ENCODE results near the gene ERN1. TPM values are rescaled to one million over a fixed set of nuclear protein-coding genes. Genes with fewer than 3 reads are reported as not detected.
A peak's percentile ranks its signal among the peaks of the same experiment; 100 is the strongest.

The ERN1 gene
- total RNA-seq, 1 donor from 2014 or later = 17.8 TPM

DNA sequence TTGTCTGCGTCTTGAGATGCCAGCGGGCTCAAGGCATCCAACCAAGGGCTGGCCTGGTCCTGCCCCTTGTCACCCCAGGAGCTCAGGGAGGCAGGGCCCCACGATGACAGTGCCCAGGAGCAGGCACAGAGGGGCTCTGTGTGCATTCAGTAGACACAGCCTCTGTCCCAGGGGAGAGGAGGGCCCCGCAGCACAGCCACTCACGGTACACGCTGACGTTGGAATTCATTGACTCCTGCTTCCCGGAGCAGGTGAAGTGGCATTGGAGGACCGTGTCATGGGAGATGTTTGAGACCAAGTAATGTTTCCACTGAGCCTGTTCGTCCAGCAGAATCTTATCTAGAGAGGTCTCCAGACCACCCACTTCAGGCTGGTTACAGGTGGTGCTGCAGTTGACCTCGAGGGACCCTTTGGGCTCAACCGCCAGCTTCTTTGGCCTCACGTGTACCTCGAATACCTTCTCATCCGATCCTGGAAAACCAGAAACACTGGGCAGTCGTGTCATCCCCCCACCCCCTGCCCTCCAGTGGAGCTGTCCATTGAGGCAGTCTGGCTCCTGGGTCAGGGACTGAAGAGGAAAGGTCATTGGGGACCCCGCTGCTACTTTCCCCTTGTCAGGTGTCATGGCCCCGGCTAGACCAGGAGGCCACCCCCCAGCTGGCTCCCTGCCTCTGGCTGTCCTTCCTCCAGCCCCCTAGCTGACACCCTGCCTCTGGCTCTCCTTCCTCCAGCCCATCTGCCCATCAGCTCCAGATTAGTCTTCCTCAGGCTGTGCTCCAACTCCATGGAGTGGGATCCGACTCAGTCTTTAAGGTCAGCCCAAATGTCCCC is 124.8 kb downstream of the ERN1 start:
- no peak for DNase-seq (ENCODE audit: low spot score)

DNA sequence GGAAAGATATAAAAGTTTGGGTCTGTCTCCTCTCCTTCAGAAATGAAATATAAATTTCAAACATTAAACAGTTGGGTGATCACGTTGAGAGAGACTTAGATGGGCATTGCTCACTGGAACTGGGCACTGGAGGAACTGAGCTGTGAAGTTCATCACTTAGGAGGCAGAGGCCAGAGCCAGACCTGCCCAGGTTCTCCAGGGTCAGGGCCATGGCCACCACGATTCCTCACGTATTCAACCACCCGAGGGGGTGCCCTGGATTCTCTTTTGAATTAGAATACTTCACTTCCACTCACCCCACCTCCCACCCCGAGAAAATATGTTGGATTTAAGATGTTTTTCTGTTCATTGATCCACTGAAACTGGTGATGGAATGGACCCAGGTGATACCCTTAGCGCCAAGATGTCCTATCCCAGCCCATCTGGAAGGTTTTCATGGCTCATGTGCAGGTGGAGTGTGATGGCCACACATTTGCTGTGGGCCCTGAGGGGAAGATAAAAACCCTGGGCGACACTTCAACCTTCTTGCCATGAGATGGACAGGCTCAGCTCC is 125.7 kb downstream of the ERN1 start:
- DNase-seq (ENCODE audit: low spot score) = no peak

DNA sequence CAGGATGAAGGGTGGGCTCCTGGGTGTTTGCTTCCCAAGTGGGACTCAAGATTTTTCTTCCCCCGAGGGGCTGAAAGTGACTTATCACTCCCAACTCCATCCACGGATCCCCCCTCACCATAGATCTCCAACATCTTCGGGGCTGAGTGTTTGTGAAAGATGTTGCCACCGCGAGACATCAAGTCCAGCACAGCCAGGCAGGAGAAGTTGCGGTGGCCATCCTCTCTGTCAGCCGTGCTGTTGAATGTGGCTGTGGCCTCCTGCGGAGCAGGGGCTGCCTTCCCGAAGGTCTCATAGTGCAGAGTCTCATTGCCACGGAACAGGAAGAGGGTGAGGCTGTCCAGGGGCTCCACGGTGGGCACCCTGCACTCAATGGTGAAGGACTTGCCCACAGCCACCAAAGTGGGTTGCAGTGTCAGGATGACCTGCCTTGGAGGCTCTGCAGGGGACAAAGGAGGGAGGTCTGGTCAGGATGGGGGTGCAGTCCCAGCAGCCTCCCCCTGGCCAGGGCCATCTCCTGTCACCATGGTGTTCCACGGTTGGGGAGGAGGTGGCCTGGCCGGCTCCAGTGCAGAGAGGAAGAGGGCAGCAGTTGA is 126.3 kb downstream of the ERN1 start:
- DNase-seq (ENCODE audit: low spot score) = no peak

DNA sequence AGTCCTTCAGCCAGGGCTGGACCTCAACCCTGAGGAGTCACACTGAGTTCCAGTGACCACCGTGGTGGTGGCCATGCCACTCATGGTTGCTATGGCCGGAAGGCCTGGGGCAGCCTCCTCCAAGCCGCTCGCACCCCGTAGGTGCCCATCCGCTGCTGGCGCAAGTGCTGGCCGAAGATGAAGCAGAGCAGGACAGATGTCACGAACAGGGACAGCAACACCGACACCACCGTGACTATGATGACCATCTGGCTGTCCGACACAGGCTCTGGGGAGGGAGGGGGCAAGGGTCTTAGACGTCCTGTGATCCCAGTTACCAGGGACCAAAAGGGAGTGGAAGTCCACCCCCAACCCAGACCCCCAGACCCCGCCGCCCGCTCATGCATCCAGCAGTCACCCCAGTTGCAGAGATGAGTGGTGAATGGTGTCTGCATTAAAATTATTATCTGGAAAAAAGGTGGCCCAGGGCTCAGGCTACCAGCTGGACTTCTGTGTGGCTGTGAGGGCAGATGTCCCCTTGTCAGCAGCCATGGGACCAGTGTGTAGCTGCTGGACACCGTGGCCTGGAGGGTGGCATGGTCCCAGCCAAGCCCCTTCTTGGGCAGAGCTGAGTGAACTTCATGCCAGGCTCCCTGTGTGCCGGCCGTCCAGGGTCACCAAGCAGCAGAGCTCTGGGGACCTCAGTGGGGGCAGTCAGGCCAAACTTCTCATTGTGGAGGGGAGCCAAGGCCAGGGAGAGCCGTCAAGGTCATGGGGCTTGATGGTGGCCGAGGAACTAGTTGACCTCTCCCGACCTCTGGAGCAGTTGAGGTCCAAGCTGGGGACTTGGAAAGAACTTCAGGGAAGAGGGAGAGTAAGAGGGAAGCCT is 127.1 kb downstream of the ERN1 start:
- DNase-seq (ENCODE audit: low spot score) = no peak

DNA sequence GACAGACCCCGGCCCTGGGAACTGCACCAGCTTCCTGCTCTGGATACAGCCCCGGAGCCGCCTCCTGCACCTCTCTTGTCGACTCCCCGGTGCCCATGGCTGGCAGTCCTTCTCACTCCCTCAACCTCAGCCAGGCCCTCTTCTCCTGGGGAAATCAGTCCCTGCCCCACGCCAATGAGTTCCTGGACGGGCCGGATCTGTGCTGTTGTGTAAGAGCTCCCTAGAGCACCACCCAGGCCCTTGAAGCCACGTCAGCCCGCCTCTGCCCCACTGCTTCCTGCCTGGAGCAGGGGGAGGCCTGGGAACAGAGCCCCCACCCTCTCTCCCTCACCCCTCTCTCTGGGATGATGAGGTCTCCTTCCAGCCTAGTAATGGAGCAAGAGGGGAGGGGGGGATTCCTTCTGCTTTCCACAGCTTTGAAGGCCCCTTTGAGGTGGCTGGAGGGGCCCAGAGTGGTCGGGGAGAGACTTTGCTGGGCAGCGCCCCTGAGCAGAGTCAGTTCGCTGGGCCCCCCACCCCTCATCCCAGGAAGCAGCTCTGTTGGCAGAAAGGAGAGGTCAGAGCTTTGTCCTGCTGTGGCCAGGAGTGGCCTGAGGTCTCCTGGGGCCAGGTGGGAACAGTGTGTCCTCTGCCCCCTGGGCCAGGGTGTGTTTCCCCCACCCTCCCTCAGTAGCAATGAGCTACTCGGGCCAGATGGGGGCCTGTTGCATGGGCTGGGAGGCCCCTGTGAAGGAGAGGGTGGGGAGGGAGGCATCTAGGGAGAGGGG is 128.0 kb downstream of the ERN1 start:
- peak; percentile 51 for DNase-seq (ENCODE audit: low spot score)

DNA sequence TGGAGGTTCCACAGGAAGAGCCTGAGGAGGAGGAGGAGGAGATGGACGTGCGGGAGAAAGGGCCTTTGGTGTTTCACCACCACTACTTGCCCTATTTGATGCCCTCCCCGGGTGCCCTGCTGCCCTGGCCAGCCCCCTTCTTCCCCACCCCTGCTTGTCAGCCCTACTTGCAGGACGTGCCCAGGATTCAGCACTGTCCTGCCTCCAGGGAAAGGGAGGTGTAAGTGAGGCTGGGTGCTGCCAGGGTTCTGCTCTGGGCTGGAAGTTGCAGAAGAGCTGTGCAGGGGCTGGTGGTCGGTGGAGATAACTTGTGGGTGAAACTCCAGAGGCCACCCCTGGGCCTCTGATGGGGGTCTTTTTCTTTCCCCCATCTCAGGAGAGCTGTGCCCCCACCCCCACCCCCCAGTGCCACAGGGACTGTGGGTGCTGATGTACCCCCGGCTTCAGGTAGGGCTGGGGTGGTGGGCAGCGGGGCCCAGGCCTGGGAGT is 128.8 kb downstream of the ERN1 start:
- no peak for DNase-seq (ENCODE audit: low spot score)

DNA sequence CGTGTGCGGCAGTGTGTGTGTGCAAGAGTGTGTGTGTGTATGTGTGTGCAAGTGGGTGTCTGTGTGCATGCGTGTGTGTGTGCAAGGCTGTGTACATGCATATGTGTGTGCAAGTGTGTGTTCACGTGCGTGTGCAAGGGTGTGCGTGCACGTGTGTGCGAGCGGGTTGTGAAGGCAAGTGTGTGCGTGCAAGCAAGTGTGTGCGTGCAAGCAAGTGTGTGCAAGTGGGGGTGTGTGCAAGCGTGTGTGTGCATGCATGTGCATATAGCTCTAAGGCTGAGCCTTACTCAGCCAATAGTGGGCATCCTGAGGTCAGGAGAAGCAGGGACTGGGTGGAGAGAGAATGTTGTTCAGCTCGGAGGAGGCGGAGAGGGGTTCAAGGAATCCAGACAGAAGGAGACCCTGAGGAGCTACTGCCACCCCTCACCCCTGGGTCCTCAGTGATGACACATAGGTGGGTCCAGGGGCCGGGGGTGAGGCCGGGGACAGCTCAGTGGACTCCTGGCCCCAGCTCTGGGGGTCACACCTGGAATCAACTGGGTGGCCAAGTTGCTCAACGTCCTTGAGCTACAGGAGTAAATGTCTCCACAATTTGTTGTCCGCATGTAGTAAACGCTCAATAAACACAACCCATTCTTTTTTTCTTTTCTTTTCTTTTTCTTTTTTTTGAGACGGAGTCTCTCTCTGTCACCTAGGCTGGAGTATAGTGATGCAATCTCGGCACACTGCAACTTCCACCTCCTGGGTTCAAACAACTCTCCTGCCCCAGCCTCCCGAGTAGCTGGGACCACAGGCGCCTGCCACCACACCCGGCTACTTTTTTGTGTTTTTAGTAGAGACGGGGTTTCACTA is 130.0 kb downstream of the ERN1 start:
- no peak for DNase-seq (ENCODE audit: low spot score)

DNA sequence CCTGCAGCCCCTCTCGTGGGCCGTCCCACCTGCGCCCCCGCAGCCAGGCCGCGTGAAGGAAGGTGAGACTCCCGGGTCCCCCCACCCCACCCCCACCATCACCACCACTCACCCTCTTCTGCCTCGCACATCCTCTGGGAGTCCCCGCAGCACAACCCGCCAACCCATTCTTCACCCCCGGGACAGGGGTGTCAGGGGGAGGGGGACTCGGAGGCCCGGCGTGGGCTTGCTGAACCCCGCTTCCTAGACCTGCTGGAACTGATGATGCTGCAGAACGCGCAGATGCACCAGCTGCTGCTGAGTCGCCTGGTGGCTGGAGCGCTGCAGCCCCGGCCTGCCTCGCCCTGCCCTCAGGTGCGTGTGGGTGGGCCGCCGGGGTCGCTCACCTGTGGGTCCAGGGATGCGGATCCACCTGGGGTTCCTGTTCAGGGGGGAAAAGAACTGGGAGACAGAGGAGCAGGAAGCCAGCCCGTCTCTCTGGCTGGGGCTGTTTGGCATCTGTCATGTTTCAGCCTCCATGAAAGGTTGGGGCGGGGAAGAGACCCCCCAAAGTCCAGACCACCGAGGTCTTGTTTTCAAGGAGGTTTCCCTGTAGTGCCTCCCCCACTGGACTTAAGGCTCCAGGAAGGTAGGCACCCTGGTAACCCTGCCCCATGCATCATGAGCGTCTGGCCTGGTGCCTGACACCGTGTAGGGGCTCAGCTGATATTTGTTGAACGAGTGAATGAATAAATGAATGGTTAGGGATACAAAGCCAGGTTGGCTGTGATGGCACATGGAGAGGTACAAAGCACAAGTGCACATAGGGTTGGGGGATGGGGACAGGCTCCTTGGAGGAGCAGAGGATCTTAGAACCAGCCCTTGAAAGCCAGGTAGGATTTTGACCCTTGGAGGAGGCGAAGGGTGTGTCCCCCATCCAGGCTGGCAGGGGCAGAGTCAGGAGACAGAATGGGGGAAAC is 130.9 kb downstream of the ERN1 start:
- no peak for DNase-seq (ENCODE audit: low spot score)

DNA sequence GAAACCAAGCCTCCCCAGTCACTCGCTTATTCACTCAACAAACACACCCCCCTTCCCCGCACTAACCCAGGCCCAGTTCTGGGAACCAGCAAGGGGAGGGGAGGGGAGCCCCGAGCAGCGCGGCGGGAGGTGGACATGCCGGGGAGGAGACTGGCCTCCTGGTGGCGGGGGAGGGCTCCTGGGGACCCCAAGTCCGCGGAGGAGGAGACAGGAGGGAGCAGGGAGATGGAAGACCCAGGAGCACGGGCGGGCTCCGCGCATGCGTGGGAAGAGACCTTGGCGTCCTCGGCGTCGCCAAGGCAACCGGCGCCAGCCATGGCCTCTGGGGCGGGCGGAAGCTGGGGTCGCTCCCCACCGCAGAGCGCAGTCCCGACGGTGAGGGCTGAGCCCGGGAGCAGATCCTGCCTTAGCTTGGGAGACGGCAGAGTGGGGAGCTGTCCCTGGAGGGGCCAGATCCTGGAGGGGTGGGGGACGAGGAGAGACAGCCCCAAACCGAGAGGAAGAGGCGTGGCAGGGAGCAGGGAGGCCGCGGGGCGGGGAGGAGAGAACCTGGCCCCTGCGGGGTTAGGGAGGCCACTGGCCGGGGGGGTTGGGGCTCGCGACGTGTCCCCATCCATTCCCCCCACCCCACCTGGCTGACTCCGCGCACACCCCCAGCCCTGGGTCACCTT is 131.8 kb downstream of the ERN1 start, which contains the start of gene PRR29:
Gene PRR29 (plus strand): TSS at position 302 of the 671 bp plus-strand sequence. CDS start 14 bp downstream, at position 316.
- DNase-seq (ENCODE audit: low spot score) = peak; percentile 87

DNA sequence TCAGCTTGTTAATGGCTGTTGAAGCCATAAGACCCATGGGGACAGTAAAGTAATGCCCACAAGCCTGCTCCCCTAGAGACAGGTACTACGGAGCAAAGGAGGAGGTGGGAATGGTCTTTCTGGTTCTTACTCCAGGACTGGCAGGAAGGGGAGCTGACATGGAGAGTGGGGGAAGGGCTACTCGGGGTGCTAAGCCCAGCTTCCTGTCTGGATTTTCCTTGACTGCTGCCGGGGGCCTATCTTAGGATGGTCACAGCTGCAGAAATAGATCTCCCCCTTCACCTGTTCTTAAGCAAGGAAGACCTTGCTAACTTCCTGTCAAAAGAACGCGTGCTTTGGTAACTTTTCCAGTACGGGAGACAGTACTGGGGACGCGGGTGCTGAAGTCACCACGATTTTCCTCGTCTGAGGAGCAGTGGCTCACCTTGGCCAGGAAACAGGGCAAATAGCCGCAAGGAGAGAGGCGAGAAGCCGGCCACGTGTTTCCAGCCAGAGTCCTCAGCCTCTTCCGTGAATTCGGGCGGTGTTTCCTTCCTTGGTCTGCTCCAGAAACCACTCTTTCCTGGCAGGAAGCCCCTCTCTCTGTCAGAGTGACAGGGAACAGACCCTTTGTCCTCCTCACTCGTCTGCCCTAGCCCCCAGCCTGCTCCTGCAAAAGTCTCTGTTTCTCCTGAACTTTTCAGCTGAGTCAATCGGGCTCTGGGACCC is 132.4 kb downstream of the ERN1 start:
- peak; percentile 29 for DNase-seq (ENCODE audit: low spot score)

DNA sequence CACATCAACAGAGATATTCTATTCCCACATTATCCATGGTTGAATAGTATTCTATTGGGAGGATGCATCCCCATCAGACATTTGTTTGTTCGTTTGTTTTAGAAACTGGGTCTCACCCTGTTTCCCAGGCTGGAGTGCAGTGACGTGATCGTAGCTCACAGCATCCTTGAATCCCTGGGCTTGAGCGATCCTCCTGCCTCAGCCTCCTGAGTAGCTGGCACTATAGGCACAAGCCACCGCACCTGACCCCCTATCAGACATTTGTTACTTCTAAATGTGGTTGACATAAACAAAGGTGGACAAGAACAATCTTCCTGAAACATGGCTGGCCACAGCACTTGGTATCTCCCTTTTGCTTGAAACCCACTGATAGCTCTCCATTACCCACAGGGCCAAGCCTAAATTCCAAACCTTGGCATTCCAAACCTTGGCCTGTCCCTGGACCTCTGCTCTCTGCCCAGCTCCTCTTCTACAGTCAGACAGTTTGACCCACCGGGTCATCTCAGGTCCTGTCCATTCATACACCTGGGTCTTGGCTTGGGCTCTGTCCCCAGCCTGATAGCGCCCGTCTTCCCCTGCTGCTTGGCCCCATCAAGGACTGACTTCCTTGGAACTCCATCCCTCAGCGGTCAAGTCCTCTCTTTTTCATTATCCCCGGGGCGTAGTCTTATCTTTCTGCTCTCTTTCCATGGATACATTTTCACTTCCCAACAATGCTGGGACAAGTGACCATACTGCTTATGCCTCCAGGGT is 133.3 kb downstream of the ERN1 start:
- DNase-seq (ENCODE audit: low spot score) = no peak

DNA sequence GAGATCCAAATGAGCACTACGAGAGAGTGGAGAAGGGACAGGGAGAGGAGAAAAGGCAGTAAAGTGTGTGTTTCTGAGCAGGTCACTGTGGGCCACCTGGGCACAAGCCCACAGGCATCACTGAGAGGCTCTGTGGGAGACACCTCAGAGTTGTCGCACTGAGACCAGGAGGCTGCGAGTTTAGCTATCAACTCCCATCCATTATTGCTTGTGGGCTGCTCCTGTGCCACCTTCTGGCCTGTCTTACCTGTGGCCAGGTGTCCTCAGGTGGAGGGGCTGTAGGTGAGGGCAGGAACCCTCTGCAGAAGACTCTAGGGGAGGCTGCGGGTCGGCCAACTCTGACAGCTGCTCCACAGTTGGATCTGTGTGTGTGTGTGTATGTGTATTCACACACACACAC is 134.3 kb downstream of the ERN1 start:
- no peak for DNase-seq (ENCODE audit: low spot score)

DNA sequence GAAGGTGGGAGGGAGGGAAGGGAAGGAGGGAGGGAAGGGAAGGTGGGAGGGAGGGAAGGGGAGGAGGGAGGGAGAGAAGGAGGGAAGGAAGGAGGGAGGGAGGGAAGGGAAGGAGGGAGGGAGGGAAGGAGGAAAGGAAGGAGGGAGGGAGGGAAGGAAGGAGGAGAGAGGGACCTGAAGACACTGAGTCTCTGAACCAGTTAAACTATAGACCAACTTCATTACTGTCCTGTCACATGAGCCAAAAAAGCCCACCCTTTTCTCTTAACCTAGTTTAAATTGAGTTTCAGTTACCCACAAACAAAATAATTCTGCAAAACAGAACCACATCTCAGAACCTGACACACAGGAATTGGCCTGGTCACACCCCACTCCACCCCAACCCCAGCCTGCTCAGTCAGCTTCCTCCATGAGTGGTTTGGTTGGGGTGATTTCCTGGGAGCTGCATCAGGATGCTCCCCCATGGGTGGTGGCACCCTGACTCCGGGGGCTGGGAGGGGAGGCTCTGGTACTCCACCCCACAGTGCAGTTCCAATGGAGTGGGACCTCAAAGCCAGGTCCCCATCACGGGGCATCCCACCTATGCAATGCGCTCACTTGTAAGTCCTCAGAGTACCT is 136.5 kb downstream of the ERN1 start:
- no peak for DNase-seq (ENCODE audit: low spot score)

DNA sequence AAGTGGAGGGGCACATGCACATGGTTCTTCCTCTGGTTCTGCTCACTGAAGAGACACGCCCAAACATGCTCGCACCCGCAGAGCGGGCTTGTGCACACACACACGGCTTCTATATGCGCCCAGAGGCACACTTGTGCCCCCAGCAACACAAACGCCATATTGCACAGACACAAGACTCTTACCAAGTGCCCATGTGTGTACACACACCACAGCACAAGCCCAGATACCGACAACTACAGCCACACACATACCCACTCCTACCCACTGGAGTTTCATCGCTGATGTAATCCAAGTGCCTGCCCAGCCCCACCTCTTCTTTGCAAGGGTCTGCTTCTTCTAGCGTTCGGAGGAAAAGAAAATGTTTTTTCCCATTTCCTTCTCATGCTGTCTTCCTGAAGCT is 138.3 kb downstream of the ERN1 start:
- no peak for DNase-seq (ENCODE audit: low spot score)

DNA sequence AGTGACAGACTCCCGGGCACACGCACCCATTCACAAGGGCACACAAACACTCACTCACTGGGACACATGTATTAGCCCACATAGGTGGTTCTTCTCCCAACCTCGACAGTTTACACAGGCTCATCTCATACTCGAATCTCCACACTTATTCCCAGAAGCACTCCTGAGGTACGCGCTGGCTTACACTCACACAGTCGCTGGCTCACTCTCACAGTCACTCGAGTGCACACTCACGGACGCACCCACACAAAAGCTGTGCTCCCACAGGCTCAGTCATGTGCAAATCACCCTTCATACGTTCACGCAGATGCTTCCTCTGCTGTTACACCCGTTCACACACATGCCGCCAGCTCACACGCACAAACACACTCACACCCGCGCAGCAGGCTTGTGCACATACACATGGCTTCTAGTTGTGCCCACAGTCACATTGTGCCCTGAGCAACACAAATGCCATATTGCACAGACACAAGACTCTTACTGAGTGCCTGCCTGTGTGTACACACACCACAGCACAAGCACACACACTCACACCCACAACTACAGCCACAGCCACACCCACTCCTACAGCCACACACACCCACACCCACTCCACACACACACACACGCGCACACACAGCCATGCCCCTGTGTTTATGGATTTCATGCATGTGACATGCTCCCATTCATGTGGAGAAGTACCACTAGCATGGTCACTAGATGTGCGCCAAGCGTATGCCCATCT is 140.2 kb downstream of the ERN1 start:
- DNase-seq (ENCODE audit: low spot score) = no peak

Data from umbilical cord (tissue), 2 donors.